Measurements from ENCODE around the gene MDK.
"Not testable (repeated sequence)": the region's sequence is repeated elsewhere in the genome, so short reads cannot be mapped to it uniquely, and the experiment has no call there.

Gene MDK

GRCh38 chr11:46369458-46370152, 11.9 kb upstream of the MDK start:
- DNase-seq (ENCODE audit: low spot score) = peak; percentile 56

GRCh38 chr11:46370253-46370652, 11.2 kb upstream of the MDK start:
- DNase-seq (ENCODE audit: low spot score) = no peak

DNA sequence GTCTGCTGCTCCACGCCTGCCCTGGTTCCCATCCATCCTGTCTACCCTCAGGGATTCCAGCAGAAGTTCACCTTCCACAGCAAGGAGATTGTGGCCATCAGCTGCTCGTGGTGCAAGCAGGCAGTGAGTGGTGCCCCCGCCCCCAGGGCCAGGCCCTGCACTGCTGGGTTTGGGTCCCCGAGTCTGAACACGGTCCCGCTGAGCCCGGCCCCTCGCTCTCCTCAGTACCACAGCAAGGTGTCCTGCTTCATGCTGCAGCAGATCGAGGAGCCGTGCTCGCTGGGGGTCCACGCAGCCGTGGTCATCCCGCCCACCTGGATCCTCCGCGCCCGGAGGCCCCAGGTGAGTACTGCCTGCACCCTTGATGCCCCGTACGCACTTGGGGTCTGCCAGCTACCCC, 10.2 kb upstream of the MDK start:
- DNase-seq (ENCODE audit: low spot score) = not testable (repeated sequence)

- no peak for DNase-seq (ENCODE audit: low spot score)
Measured at GRCh38 chr11:46372086-46372485, 9.4 kb upstream of the MDK start.

DNA sequence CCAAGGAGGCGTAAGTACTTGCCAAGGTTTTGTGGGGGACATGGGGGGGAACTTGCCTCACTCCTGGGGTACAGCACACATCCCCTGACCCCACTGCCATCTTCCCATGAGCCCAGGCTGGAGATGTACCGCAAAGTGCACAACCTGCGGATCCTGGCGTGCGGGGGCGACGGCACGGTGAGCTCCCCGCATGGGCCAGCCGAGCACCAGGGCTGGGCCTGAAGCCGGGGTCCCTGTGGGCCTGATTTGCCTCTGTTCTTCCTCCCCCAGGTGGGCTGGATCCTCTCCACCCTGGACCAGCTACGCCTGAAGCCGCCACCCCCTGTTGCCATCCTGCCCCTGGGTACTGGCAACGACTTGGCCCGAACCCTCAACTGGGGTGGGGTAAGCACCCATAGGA, 9.0 kb upstream of the MDK start:
- DNase-seq (ENCODE audit: low spot score) = not testable (repeated sequence)

- no peak for DNase-seq (ENCODE audit: low spot score)
Measured at GRCh38 chr11:46373787-46374740, 7.4 kb upstream of the MDK start.

GRCh38 chr11:46374815-46375214, 6.7 kb upstream of the MDK start:
- no peak for DNase-seq (ENCODE audit: low spot score)

DNA sequence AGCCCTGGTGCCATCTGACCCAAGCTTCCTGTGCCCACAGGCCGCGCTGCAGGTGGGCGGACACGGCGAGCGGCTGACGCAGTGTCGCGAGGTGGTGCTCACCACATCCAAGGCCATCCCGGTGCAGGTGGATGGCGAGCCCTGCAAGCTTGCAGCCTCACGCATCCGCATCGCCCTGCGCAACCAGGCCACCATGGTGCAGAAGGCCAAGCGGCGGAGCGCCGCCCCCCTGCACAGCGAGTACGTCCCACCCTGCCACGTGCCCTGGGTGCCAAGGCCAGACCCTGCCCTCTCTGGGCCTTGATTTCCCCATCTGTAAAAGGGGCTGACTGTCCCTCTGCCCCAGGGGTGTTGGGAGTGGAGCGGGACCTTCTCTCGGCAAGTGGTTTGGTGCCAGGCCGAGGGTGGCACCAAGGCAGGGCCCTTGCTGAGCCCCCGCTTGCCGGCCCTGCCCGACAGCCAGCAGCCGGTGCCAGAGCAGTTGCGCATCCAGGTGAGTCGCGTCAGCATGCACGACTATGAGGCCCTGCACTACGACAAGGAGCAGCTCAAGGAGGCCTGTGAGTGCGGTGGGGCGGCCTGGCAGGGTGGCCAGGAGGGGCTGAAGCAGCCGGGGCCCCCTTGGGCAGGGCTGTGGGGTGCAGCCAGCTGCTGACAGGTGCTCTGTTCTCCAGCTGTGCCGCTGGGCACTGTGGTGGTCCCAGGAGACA, 5.9 kb upstream of the MDK start:
- DNase-seq (ENCODE audit: low spot score) = no peak

DNA sequence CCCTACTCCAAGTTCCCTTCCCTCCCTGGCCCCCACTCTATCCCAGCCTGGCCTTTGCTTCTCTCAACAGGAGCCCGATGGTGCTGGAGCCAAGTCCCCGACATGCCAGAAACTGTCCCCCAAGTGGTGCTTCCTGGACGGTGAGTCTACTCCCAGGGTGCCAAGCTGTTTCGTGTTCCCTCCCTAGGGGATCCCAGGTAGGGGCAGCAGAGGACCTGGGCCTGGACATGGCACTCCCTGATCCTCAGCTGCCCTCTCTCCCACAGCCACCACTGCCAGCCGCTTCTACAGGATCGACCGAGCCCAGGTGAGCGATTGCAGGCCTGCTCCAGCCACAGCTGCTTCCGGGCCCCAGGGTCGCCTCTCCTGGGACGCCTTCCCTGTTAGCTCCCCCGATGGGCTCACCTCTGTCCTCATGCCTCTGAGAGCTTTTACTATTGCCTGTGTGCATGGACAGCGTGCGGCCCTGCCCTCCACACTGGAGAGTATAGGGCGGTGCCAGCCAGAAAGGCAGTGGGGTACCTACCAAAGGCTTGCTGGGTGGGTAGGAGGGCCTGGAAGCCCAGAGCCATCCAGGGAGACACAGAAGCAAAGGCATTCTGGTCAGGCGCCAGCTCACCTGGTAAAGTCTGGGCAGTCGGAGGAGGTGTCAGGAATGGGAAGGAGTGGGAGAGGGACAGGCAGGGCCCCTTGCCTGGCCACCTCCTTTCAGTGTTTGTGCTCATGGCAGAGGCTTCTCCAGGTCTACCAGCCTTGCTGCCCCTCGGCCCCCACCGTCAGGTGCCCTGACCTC, 5.0 kb upstream of the MDK start:
- DNase-seq (ENCODE audit: low spot score) = no peak

DNA sequence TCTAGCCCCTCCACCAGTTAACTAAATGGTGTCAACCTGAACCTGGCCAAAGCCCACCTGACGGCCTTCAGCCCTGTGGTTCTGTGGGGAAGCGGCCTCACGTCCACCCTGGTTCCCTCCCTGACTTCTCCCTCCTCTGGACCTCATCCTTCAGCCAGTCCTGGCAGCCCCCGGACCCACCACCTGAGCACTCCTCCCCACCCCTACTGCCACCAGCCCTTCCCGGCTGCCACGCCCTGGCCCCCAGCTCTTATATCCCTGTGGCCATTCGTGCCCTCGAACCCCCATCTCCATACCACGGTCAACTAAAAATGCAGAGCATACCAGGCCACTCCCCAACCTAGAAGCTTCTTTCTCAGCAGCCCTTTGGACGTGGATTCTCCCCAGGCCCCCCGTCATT, 4.2 kb upstream of the MDK start:
- no peak for DNase-seq (ENCODE audit: low spot score)

DNA sequence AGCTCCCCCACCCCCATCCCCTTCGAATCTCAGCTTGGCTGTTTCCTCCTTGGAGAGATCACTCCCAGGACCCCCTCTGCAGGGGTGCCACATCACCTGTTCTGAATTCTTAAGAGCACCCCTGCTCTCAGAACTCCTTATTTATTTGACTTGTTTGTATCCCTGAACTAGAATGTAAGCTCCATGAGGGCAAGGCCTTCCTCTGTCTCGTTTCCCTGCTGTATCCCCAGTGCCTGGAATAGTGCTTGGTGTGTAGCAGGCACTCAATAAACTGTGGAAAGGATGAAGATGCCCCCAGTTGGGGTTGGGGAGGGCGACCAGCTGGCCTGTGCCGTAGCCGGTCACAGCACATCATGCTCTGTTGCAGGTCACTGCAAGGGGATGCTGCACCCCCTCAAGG, 3.6 kb upstream of the MDK start:
- no peak for DNase-seq (ENCODE audit: low spot score)

GRCh38 chr11:46378296-46378695, 3.2 kb upstream of the MDK start:
- no peak for DNase-seq (ENCODE audit: low spot score)

GRCh38 chr11:46378811-46379481, 2.5 kb upstream of the MDK start:
- no peak for DNase-seq (ENCODE audit: low spot score)

- not testable (repeated sequence) for DNase-seq (ENCODE audit: low spot score)
Measured at GRCh38 chr11:46379482-46380293, 1.8 kb upstream of the MDK start.

- DNase-seq (ENCODE audit: low spot score) = no peak
Measured at GRCh38 chr11:46380340-46381047, 975 bp upstream of the MDK start.

DNA sequence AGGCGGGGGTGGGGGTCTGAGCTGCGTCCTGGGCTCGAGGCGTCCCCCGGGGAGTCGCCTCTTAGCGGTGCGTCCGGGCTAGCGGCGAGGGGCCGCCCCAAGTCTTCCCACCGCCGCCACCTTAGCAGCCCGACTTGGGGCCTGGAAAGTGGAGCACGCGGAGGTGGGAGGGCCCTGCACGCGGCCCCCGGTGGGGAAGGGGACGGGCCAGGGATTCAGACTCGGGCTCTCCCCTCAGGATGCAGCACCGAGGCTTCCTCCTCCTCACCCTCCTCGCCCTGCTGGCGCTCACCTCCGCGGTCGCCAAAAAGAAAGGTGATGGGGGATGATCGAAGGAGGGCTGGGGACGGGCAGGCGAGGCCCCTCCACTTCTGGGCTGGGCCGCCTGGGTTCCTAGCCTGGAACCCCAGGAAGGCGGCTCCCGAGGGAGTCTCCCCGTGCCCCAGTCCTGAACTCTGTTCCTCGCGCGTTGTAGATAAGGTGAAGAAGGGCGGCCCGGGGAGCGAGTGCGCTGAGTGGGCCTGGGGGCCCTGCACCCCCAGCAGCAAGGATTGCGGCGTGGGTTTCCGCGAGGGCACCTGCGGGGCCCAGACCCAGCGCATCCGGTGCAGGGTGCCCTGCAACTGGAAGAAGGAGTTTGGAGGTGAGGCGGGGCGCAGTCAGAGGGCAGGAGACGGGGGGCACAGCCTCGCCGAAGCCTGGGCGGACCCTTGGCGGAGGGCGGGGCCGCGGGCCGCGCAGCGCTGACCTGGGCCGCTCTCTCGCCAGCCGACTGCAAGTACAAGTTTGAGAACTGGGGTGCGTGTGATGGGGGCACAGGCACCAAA, 563 bp downstream of the MDK start:
- no peak for DNase-seq (ENCODE audit: low spot score)

- DNase-seq (ENCODE audit: low spot score) = no peak
Measured at GRCh38 chr11:46382646-46383403, 1.4 kb downstream of the MDK start.

DNA sequence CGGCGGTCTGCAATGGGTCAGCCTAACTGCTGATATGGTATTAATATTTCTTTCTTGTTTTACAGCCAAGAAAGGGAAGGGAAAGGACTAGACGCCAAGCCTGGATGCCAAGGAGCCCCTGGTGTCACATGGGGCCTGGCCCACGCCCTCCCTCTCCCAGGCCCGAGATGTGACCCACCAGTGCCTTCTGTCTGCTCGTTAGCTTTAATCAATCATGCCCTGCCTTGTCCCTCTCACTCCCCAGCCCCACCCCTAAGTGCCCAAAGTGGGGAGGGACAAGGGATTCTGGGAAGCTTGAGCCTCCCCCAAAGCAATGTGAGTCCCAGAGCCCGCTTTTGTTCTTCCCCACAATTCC, 1.9 kb downstream of the MDK start:
- no peak for DNase-seq (ENCODE audit: low spot score)
